SK-N-MC (cell line): Measurements from ENCODE around the gene PRKRIP1.
A peak's percentile ranks its signal among the peaks of the same experiment; 100 is the strongest.
"Not testable (repeated sequence)": the region's sequence is repeated elsewhere in the genome, so short reads cannot be mapped to it uniquely, and the experiment has no call there.

Source experiments
- EZH2 ChIP-seq: fragments of 200-600 bp; sonication (generic); IDR thresholded peaks from one replicate; pipeline ENCODE4 v1.6.1; 2017; ENCODE audit warnings: antibody characterized with exemption
- FOXP2 ChIP-seq: optimal IDR thresholded peaks from 2 replicates; pipeline ENCODE3; 2011; ENCODE audit warnings: mild to moderate bottlenecking, moderate library complexity; ENCODE audit not compliant: insufficient read depth; ENCODE audit errors: extremely low read length, control extremely low read depth
- POLR2AphosphoS5 ChIP-seq: IDR thresholded peaks from 2 replicates; pipeline ENCODE4 v1.6.1; 2012; ENCODE audit warnings: mild to moderate bottlenecking, low read depth, low read length, borderline replicate concordance

GRCh38 chr7:102363549-102364393 lies 32.4 kb upstream of the PRKRIP1 start:
- not testable (repeated sequence) for TF ChIP-seq EZH2, FOXP2
- TF ChIP-seq POLR2AphosphoS5: peak; percentile 90
